ENCODE data around the gene MRRF.
"Not testable (repeated sequence)": the region's sequence is repeated elsewhere in the genome, so short reads cannot be mapped to it uniquely, and the experiment has no call there.

The MRRF gene

GRCh38 chr9:122320413-122320881 is 55.8 kb downstream of the MRRF start:
- no peak for TF ChIP-seq CTCF (IDR thresholded peaks at IDR 0.05; ENCODE audit: low read depth, low read length)

GRCh38 chr9:122322553-122322952 is 57.9 kb downstream of the MRRF start:
- no peak overlapping the region for H3K4me3 ChIP-seq (ENCODE audit: low read depth, low read length)
- no peak for TF ChIP-seq CTCF (IDR thresholded peaks at IDR 0.05; ENCODE audit: low read depth, low read length)

More at GRCh38 chr9:122320413-122320881, 55.8 kb downstream of the MRRF start:
- no peak overlapping the region for H3K4me3 ChIP-seq (ENCODE audit: low read depth, low read length)

DNA sequence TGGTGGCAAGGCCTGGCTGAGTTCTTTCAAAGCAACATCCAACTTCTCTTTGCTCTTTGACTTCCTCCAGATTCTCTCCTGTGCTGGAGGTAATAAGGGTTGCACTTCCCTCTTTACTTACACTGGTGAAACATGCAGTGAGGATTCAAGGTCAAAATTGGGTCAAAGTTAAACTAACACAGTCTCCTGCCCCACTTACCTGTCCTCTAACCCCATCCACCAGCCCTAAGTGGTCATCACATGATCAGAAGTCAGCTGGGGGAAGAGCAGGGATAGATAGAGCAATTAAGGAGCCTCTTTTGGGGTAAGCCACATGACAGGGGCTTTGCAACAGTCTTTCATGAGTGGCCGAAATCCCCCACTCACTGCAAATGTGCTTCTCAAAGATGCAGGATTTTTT is 60.0 kb downstream of the MRRF start:
- H3K4me3 ChIP-seq (ENCODE audit: low read depth, low read length): not testable (repeated sequence)

DNA sequence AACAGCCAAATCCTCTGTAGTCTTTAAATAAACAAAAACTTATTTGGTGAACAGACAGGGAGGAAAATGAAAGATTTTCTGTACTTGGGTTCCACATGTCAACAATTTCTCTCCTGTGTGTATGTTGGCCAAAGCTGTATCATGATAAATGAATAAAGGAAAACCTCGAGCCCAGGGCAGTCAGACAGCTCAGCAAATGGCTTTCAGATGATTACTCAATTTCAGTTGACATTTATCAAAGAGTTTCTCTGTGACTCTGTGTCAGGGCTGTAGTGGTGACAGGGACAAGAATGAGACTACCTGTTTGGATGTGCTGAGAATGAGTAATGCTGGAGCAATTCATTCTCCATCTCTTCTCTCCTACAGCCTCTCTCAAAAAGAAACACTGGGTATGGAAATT is 60.4 kb downstream of the MRRF start:
- H3K4me3 ChIP-seq (ENCODE audit: low read depth, low read length): no peak overlapping the region
- no peak for TF ChIP-seq CTCF (IDR thresholded peaks at IDR 0.05; ENCODE audit: low read depth, low read length)

DNA sequence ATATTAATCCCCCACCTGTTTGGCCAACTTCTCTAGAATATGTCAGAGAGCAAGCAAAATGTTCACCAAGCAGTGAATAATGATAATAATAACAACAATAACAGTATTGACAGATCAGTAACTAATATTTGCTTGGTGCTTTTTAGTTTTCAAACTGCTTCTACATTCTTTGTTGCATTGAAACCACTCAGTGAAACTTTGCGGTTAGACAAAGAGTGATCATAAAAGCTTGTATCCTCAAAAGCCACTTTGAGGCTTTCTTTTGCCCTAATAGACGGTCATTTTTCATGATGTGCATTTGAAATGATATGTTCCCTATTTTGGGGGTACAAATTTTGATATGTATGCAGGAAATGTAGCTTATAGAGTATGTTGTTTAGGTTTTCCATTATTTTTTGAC is 62.5 kb downstream of the MRRF start:
- no peak overlapping the region for H3K4me3 ChIP-seq (ENCODE audit: low read depth, low read length)
- no peak for TF ChIP-seq CTCF (IDR thresholded peaks at IDR 0.05; ENCODE audit: low read depth, low read length)

GRCh38 chr9:122329597-122329996 is 64.9 kb downstream of the MRRF start:
- no peak for TF ChIP-seq CTCF (IDR thresholded peaks at IDR 0.05; ENCODE audit: low read depth, low read length)

DNA sequence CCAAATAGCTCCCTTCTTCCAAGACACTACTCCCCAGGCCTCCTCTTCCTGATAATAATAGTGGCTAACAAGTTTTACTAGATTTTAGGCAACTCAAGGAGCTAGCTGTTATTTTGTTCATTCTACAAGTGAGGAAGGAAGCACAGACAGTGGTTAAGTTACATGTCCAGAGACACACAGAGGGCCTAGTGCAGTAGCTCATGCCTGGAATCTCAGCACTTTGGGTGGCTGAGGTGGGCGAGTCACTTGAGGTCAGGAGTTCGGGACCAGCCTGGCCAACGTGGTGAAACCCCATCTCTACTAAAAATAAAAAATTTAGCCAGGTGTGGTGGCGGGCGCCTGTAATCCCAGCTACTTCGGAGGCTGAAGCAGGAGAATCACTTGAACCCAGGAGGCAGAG is 65.8 kb downstream of the MRRF start:
- H3K4me3 ChIP-seq (ENCODE audit: low read depth, low read length): not testable (repeated sequence)

More at GRCh38 chr9:122329597-122329996, 64.9 kb downstream of the MRRF start:
- H3K4me3 ChIP-seq (ENCODE audit: low read depth, low read length): no peak overlapping the region

DNA sequence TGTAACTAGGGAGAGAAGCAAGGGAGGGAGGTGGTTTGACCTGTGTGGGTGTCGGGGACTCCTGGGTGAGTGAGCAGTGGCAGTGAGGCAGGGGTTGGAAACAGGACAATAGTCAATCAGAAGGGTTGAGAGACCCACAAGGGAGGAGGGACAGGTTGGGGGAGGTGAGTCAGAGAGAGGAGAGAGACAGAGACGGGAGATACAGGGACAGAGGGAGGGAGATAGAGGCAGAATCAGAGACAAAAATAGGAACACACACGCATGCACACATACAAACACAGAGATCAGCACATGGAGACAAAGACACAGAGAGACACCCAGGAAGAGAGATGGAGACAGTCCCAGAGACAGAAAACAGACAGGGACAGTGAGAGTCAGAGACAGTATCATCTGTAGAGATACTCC is 66.8 kb downstream of the MRRF start:
- TF ChIP-seq CTCF (IDR thresholded peaks at IDR 0.05; ENCODE audit: low read depth, low read length): no peak
- no peak overlapping the region for H3K4me3 ChIP-seq (ENCODE audit: low read depth, low read length)
